Left ventricle myocardium superior (tissue), 1 donor: ENCODE data around the gene RNASEH2B. TPM values are rescaled to one million over a fixed set of nuclear protein-coding genes. Genes with fewer than 3 reads are reported as not detected.

Source experiments
- total RNA-seq: library from RNA; stranded (reverse); fragmentation: NEBNext Ultra II Directional; extraction: Animal tissue kit (Norgen Biotek cat#: 25700); gene quantifications from one replicate; pipeline ENCODE4 v1.2.1, GENCODE V29; 2021
- donor health status: DM: no; HTN: yes; CAD: no; lungs with severe emphysema.

Gene RNASEH2B
- total RNA-seq, 1 donor from 2014 or later, result 47.8 TPM

Other genes with a start within 250 kb of the RNASEH2B start
- not detected for gene DLEU7, start 66.1 kb upstream of the RNASEH2B start, total RNA-seq
- gene C13orf42, start 201.5 kb downstream of the RNASEH2B start, total RNA-seq, result not detected